ENCODE data around the gene ARHGEF1.

Gene ARHGEF1

GRCh38 chr19:41882568-41883462, at the start of gene ARHGEF1:
TSS of gene ARHGEF1 (plus strand) at chr19:41883184. CDS start at chr19:41888083, 4,899 bp downstream.
- peak; percentile 64 for DNase-seq (ENCODE audit: low spot score)

- DNase-seq (ENCODE audit: low spot score) = no peak
Measured at GRCh38 chr19:41837981-41838708, 44.8 kb upstream of the ARHGEF1 start.

DNA sequence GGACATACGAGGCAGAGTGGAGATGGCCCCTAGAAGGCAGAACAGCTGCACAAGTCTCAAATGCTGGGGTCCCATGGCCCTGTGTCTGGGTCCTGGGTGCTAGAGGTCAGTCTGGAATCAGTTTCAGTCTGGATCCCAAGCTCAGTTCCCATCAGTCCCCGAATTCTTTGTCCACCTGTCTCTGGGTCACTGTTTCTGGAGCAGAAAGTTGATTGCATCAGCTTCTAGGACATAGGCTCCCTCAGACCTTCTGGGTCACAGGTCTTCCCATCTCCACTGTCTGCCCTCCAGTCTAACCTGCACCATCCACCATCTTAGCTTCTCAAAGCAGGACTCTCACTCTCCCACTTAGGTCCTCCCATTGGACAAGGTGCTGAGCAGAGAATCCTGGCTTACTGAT, 43.8 kb upstream of the ARHGEF1 start:
- no peak for DNase-seq (ENCODE audit: low spot score)

- DNase-seq (ENCODE audit: low spot score) = no peak
Measured at GRCh38 chr19:41843371-41843770, 39.6 kb upstream of the ARHGEF1 start.

DNA sequence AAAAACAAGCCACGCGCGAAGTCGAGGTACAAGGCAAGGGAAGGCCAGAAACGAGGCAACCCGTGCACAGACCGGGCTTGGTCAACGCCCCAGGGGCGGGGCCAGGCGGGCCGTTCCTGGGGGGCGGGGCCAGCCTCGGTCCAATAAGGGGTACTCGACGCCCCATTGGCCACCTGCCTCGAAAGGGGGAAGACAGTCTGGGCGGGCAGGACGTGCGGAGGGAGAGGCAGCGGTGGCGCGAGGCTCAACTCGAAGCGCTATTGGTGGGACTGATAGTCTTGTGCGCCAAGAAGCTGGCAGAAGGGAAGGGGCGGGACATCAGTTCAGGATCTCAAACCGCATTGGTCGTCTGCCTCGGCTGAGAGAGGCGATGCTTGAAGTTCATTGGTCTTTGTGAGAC, 38.4 kb upstream of the ARHGEF1 start, which contains the start of gene LYPD4:
Gene LYPD4, minus strand, starts transcription at position 83 of the 400 bp plus-strand sequence. CDS start 5,398 bp downstream, outside the sequence.
- no peak for DNase-seq (ENCODE audit: low spot score)

GRCh38 chr19:41845001-41845050, 38.2 kb upstream of the ARHGEF1 start, which contains the start of gene DMRTC2:
TSS of gene DMRTC2 (plus strand) at chr19:41845042. CDS start at chr19:41847429, 2,387 bp downstream.
- no peak for DNase-seq (ENCODE audit: low spot score)

- DNase-seq (ENCODE audit: low spot score) = no peak
Measured at GRCh38 chr19:41845051-41845590, 37.9 kb upstream of the ARHGEF1 start.

DNA sequence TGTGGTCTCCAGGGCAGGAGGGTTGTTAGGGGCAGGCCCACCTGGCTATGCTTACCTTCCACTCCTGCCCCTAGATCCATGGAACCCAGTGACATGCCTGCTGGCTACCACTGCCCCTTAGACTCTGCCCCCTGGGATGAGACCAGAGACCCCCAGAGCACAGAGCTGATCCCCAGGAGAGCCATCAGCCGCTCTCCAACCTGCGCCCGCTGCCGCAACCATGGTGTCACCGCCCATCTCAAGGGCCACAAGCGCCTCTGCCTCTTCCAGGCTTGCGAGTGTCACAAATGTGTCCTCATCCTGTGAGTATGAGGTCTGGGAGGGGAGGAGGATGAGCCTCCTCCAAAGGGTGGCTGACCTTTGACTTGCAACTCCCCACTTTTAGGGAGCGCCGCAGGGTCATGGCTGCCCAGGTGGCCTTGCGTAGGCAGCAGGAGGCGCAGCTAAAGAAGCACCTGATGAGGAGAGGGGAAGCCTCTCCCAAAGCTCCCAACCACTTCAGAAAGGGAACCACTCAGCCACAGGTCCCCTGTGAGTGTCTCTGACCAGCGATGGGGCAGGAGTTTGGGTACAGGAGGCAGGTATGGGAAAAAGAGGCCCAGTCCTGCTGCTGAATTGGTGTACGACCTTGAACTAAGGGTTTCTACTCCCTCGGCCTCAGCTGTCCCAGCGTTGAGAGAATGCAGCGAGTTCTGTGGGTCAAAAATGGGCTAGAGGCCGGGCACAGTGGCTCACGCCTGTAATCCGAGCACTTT, 35.5 kb upstream of the ARHGEF1 start:
- DNase-seq (ENCODE audit: low spot score) = no peak

- DNase-seq (ENCODE audit: low spot score) = no peak
Measured at GRCh38 chr19:41848666-41849065, 34.3 kb upstream of the ARHGEF1 start.

DNA sequence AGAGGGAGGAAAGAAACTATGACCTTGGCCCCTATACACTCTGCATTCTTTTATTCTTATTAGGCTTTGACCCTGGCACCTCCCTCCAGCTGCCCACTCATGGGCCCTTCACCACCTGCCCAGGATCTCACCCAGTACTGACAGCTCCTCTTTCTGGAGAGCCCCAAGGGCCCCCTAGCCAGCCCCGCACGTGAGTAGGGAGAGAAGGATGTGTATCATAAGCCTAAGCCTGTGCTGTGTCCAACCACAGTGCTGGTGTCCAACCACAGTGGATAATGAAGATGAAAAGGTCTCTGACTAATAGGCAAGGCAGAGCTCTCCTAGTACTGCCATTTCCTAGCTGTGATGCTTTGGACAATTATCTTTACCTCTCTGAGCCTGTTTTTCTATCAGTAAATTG, 33.9 kb upstream of the ARHGEF1 start:
- no peak for DNase-seq (ENCODE audit: low spot score)

DNA sequence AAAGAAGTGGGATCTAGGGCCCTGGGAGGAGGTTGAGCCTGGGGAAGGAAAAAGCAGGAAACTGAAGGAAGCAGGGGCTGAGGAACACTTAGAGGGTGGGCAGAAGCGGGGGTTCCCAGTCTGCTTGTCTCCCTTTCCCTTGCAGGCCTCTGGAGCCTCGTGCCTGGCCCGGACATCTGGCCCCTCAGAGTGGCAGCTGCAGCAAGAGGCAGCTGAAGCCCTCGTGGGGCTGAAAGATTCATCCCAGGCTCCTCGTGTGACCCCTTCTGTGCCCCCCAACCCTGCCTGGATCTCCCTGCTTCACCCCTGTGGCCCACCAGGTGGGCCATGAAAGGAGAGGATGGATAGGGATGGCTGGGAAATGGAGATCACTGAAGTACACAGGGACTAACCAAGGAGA, 32.6 kb upstream of the ARHGEF1 start:
- no peak for DNase-seq (ENCODE audit: low spot score)

DNA sequence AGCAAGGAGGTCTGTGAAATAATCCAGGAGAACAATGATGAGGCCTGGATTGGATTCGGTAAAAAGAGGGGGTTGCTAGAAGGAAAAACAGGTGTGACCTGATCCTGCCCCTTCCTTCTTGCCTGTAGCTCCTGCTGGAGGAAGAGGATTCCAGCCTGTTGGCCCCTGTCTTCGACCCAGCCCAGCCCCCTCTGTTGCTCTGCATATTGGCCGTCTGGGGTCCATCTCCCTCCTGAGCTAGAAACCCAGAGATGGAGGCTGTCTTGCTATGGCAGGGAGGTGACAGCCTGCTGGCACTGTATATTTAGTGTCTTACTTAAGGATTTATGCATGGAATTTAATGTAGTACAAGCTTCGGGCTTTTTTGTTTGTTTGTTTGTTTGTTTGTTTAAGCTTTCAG, 31.5 kb upstream of the ARHGEF1 start:
- DNase-seq (ENCODE audit: low spot score) = no peak

DNA sequence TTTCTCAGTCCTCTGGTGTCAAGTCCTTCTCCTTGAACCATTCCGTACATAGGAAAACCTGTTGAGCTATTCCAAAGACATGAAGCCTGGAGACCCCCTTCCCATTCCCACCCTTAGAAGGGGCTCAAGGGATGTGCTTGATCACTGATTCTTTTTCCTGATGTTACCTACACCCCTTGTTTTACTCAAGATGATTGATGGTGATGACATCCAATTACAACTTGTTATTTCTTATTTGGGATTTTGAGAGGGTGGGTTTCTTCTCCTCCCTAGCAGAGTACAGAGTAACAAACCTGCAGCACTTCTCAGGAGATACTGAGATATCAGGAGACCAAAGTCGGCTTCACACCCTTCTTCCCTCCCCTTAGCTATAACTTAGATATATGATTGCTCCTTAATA, 29.6 kb upstream of the ARHGEF1 start:
- no peak for DNase-seq (ENCODE audit: low spot score)

DNA sequence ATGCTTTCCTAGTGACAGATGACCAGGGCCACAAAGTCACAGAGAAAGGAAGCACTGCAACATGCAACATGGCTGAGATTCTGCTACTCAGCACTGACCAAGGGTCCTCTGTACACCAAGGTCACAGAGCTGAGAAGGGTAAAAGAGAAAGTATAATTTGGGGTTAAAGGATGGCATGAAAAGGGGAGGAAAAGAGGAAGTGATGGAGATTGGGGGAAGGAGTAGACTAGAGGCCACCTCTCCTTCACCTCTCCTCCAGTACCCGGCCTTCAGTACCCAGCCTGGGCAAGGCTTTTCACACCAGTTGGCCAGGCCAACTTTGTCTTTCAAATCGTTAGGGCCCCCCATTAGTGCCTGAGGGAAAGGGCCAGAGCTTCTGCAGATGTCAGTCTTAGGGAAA, 29.2 kb upstream of the ARHGEF1 start:
- DNase-seq (ENCODE audit: low spot score) = no peak

DNA sequence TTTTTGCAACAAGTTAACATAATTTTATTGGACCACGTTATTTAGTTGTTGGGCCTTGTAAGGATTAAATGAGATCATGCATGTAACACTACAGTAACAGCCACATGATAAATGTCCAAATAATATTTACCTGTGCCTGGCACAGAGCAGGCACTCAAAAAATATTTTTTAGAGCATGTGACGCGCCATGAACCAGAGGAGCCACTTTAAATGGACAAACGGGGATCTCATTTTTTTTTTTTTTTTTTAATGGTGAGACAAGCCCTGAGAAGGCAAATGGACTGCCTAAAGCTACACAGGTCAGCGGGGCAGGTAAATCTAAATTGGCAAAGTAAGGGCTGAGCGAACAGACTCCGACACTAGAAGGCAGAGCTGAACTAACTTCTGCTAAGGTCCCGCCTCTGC, 23.8 kb upstream of the ARHGEF1 start:
- no peak for DNase-seq (ENCODE audit: low spot score)

- peak; percentile 97 for DNase-seq (ENCODE audit: low spot score)
Measured at GRCh38 chr19:41859618-41860418, 23.2 kb upstream of the ARHGEF1 start, which contains the start of gene RPS19. TSS of gene RPS19 (plus strand) at chr19:41860255. CDS start at chr19:41860775, 520 bp downstream.

- peak; percentile 38 for DNase-seq (ENCODE audit: low spot score)
Measured at GRCh38 chr19:41860419-41861115, 22.4 kb upstream of the ARHGEF1 start.

DNA sequence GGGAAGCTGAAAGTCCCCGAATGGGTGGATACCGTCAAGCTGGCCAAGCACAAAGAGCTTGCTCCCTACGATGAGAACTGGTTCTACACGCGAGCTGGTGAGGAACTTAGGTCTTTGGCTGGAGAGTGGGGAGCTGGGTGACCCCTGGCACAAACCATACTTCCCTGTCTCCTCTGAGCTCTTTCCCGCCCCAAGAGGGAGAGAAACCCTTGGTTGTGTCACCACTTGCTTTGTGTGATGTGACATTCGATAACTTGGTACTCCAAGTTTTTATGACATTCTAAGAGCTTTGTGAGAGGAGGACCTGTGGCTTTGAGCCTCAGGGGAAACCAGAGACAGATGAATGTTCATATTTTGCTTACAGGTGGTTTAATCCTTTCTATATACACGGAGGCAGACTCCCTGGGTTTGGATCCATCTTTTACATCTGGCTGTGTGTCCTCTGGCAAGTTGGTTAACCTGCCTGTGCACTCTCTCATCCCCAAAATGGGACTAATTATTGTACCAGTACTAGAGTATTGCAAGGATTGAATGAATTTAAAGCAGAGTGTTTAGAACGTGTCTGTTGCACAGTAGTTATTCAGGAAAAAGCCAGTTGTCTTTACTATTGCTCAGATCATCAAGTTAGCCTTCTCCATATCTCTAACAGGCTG, 21.7 kb upstream of the ARHGEF1 start:
- no peak for DNase-seq (ENCODE audit: low spot score)

- no peak for DNase-seq (ENCODE audit: low spot score)
Measured at GRCh38 chr19:41861846-41862245, 21.1 kb upstream of the ARHGEF1 start.

DNA sequence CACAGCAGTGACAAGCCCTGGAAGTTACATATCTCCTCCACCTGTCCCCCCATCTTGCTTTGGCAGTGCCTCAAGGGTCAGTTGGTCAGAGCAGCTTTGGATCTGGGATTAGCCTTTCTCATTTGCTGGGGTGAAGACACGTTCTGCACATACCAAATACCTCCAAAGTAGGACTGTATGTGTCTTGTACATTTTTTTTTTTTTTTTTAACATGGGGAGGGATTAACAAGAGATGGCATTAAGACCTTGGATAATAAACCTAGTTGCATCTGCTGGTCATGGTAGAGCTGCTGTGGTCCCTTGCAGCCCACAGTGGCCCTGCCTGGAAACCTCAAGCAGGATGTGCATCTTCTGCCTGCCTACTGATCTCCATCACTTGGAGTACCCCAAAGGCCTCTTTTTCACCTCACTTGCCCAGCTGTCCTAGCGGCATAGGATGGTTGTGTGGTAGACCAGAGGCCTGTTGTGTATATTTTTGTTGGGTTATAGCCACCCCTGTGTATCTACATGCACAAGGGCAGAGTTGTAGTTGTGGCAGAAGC, 20.5 kb upstream of the ARHGEF1 start:
- DNase-seq (ENCODE audit: low spot score) = no peak
